HG03095 (cell line): ENCODE results near the gene VPS13C.
A peak's percentile ranks its signal among the peaks of the same experiment; 100 is the strongest.
"Not testable (repeated sequence)": the region's sequence is repeated elsewhere in the genome, so short reads cannot be mapped to it uniquely, and the experiment has no call there.

ENCODE experiments used
- ATAC-seq: cut with Tn5 transposase; IDR thresholded peaks from one replicate; pipeline ENCODE4 v1.9.1; 2021; ENCODE audit warnings: moderate library complexity; ENCODE audit not compliant: unreplicated experiment

Gene VPS13C

DNA sequence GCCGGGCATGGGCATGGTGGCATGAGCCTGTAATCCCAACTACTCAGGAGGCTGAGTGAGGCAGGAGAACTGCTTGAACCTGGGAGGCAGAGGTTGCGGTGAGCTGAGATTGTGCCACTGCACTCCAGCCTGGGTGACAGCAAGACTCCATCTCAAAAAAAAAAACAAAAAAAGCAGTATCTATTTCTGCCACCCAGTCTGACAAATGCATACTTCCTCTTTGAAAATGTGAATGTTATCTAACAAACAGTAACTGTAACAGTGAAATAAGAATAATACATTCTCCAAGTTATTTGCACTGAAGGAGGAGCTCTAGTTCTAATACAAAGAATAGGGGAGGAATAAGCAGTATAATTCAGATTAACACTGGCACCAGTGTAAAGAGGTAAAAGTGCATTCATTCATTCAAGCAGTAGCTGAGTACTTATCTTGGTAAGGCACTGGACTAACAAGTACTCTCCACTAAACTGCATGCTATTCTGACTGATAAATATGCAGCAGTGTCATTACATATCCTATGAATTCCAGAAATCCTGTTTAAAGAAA is 12.9 kb downstream of the VPS13C start:
- no peak for ATAC-seq

DNA sequence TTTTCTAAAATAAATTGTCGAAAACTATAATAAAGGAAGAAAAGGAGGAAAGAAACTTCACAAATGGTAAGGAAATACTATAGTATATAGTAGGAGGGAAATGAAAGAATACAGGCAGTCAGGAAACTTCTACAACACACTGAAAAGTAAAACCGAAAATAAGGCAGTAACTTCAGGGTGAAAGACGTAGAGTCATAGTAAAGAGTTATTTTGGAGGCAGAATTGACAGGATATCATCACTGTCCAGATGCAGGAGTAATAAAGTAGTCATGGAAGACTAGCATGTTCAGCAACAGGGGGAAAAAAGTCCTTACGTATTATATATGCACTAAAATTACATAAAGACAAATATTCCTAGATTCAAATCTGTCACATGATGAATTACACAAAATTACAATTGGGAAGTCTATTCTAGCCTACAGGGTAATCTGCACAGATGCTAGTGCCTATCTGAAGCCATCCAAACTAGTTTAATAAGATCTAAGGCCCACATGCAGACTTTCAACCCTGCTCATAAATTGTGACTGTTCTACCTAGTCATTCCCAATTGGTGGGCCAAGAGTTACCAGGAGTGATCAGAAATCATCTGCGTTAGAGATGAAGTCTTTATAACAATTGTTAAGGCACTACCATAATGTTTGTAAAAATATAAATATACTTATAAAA is 14.0 kb downstream of the VPS13C start:
- ATAC-seq, result peak; percentile 61

DNA sequence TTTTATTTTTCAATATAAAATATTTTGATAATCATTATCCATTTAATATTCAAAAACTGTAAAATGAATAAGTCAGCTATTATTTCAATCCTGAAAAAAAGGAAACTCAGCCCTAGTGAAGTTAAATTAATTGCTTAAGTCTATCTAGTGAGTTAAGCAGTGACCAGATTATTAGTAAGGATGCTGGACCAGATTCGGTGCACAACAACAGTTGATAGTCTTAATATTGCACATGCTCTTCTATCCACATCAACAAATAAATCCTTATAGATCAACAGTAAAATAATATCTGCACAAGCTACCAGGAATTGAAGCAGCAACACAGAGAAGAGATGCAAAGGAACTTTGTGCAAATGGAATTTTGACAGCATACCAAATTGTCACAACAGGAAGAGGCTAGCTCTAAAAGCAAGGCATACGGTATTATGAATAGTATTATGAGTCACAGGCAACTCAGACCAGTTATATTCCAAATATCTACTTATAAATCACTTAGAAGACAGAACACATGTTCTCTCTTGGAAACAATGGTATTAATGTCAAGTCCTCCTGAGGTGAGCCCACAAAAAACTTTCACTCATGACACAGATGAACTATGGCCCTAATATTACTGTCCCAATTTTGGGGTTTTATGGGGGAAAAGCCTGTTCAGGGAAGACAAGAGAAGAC is 24.9 kb downstream of the VPS13C start:
- no peak for ATAC-seq

DNA sequence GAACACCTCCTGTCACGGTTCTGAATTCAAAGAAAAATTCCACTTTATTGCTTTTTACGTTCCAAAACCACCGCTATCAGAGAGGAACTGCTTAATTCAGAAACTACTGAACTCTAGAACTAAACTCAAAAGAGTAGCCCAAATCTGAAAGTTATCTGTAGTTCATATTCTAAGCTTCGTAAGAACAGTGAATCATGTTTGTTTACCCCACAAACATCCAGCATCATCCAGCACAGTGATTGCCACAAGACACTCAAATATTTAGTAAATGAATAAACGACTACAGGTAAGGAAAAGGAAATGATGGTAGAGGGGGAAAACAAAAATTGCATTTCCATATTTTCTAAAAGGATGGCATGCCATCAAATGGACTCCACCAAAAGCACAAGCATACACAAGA is 32.3 kb downstream of the VPS13C start:
- no peak for ATAC-seq

DNA sequence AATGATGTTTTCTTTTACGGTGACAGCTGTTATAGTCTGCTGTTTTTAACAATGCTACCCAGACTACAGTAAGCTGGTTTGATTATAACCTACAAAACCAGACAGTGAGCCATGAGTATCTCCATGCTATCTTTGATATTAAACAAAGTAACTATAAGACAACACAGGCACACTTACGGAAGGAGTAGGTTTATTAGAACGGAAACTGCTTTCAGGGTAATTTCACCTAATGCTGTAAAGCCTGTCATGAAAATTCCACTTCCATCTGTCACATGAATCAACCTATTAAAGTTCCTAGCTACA is 33.0 kb downstream of the VPS13C start:
- ATAC-seq, result no peak

DNA sequence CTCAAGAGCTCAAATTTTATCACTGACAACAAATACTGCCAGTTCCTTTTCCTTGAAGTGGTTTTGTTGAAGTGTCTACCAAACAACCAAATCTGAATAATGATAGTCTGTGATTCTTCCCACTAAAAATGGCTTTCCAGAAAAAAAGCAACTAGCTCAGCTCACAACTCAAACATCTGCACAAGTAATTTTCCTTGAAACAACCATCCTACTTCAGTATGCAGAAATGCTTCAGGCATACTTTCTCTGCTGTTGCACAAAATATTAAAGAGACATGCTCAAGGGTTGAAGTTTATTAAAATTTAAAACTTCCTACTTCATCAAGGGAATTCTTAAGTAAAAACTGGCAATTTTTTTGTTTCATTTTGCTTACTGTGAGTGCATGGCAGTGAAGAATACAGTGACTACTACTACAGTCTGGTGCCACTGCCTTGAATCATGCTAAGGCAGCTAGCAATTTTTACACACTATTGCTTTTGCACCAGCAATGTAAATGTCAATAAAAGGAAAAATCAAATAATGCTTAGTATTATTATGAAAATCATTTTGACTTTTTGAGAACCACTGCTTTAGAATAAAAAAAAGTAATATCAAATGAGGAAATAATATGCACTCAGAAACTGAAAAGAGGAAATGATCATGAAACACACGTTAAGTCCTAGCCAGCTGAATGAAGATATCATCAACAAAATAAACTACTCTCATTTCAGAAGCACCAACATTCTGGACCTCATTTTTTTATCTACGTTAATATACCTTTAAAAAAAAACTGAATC is 33.6 kb downstream of the VPS13C start:
- peak; percentile 52 for ATAC-seq

DNA sequence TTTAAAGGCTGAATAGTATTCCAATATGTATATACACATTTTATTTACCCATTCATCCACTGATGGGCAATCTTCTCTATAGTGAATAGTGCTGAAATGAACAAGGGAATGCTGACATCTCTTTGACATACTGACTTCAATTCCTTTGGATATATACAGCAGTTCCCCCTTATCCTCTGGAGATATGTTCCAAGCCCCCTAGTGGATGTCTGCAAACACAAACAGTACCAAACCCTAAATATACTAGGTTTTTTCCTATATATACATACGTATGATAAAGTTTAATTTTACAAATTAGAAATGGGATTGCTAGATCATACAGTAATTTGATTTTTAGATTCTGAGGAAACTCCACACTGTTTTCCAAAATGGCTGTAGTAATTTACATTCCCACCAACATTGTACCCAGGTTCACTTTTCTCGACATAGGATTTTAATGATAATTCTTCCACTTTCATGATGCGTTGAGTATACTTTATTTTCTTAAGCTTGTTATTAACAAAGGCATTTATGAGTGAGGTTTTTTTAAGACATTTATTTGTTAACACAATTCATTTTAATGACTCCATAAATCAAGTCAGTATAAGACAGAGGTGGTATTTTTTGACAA is 38.2 kb downstream of the VPS13C start:
- no peak for ATAC-seq

DNA sequence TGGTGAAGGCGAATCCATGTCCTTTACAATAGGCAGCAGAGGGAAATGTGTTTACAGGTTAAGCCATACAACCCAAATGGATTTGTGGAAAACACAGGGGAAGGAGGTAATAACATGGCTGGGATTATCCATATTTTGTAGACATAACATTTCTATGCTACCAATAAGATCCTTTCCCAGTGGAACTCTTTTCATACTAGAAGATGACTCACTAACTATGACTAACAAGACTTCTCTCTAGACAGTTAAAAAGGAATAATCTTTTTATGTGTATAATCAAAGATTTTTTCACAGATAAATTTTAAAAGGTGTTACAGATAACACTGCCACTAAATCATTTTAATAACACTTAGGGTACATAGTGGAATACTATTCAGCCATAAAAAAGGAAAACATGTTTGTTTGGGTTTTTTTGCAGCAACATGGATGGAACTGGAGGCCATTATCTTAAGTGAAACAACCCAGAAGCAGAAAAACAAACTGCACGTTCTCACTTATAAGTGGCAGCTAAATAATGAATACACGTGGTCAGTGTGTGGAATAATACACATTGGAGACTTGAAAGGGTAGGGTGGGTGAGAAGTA is 39.6 kb downstream of the VPS13C start:
- ATAC-seq, result no peak

DNA sequence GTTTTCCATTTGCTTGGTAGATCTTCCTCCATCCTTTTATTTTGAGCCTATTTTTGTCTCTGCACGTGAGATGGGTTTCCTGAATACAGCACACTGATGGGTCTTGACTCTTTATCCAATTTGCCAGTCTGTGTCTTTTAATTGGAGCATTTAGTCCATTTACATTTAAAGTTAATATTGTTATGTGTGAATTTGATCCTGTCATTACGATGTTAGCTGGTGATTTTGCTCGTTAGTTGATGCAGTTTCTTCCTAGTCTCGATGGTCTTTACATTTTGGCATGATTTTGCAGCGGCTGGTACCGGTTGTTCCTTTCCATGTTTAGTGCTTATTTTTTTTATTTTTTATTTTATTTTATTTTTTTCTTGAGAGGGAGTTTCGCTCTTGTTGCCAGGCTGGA is 54.9 kb downstream of the VPS13C start:
- ATAC-seq, result not testable (repeated sequence)

DNA sequence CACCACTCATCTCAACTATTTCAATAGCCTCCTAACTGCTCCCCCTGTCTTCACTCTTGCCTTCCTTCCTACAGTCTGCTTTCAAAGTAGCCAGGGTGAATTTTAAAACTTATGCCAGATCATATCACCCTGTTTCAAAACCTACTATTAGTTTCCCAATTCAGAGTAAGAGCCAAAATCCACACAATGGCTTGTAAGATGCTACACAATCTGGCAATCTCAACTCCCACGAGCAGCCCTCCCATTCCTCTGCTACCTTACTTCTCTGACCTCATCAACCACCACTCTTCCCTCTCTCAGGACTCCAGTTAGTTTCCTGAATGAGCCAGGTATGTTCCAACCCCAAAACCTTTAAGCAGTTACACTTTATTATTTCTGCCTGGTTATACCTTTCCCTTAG is 62.5 kb downstream of the VPS13C start:
- no peak for ATAC-seq

DNA sequence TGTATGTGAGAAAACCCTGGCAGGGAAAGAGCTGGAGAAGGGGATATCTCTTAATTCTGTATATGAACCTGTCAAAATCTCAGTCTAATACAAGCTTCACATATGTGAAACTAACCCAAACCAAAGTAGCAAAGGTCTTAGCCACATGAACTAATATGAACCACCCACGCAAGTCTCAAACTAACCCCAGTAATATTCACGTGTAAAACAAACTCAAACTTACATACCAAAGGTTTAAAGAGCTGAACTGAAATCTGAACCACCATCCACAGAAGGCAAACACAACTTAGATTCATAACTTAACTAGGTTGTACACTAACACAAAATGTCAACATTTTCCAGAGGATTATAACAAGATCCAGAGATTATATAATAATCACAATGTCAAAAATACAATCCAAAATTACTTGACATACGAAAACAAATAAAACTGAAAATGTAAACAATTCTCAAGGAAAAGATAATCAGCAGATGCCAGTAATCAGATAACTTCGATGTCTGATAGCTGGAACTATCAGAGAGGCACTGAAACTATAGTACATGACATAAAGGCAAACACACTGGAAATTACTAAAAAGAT is 64.1 kb downstream of the VPS13C start:
- no peak for ATAC-seq

DNA sequence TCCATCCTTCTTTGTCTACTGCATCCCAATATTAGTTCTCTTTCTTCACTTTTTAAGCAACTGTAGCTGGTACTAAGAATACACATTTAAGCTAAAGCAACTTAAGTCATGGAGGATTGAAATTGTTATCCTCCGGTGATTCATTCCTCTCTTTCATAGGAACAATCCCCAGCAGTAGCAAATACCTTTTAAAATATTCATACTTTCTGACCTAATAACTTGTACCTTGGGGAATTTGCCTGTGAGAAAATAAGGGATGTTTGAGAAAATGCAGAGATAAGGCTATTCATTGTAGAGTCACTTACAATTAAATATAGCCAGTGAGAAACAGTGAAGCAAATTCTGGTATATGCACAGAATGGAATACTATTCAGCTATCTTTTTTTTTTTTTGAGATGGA is 66.0 kb downstream of the VPS13C start:
- no peak for ATAC-seq

DNA sequence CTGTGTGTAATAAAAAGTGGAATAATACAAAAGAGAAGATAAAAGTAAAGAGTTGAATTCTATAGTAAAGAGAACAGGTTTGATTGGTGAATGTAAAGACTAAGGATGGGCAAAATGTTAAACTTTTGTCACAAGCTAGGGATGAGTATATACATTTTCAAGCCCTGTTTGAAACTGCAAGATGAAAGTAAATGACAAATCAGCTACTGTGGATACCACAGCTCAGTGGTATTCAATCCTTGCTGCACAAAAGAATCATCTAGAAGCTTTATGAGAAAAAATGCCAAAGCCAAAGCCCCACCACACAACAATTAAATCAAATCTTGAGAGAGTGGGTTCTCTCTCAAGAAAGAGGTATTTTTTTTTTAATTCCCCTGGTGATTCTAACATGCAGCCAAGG is 67.7 kb downstream of the VPS13C start:
- ATAC-seq, result no peak

DNA sequence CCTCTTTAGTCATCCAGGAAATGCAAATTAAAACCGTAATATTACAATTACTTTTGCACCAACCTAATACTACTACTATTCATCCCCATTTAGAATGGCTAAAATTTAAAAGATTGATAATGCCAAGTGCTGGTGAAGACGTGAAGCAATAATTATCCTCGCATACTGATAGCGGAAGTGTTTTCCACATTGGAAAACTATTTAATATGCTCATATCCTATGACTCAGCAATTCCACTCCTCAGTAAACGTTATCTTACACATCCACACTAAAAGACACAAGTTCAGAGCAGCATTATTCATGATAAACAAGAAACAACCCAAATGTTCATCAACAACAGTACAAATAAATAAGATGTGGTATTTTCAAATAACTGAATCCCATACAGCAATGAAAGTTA is 70.6 kb downstream of the VPS13C start:
- ATAC-seq, result no peak

DNA sequence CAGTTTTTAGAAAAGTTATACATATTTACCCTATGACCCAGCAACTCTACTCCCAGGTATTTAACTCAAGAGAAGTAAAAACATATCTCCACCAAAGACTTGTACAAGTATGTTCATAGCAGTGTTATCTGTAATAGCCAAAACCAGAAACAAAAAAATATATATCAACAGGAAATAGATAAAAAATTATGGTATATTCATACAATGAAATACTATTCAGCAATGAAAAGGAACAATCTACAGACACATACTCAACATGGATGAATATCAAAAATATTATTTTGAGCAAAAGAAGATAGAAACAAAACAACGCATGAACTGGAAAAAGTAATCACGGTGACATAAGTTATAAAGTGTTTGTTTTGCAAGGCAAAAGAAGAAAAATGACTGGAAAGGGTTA is 72.4 kb downstream of the VPS13C start:
- no peak for ATAC-seq

DNA sequence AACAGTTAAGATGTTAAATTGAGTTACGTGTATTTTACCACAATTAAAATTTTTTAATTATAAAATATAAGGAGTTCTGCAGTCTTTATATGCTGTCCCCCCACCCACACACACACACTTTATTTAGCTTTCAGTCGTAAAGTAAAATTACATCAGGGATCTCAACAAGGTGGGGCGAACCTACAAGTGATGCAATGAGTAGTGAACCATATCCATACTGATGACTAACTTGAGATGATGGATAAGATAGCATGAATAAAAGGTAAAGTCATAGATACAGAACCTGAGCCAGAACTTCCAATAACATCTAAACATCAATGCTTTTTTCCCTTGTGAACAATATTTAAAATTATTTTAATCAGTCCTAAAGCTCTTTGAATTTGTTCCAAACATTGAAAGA is 77.2 kb downstream of the VPS13C start:
- ATAC-seq, result no peak

DNA sequence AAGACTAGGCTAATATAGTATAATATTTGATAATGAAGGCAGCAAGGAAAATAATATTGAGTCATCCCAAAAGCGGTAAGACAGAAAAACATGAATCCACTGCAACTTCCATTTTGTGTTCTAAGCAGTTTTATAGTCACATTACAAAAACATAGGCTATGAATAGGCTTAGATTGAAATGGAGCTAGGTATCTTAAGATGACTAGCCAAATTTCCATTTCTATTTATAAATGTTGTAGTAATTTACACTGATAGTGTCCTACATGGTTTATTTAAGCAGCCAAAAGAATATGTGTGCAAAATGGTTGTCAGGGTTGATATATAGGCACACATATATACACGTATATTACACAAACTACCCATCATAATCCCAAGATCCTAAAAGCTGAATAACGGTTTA is 82.0 kb downstream of the VPS13C start:
- ATAC-seq, result no peak

DNA sequence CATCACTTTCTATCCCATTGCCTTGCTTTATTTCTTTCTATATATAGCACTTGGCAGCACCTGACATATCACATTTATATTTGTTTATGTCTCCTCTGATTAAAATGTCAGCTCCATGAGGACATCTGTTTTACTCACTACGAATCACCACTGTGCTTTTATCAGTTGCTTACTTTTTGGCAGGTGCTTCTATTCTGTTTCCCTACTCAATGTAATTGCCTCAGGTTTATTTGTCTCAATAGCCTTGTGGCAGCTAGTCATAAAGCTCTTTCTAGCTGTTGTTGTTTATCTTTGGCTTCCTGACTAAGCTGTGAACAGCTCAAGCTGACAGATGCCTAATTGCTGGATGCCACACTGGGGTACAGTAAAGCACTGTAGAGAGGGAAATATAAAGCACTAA is 85.5 kb downstream of the VPS13C start:
- no peak for ATAC-seq

DNA sequence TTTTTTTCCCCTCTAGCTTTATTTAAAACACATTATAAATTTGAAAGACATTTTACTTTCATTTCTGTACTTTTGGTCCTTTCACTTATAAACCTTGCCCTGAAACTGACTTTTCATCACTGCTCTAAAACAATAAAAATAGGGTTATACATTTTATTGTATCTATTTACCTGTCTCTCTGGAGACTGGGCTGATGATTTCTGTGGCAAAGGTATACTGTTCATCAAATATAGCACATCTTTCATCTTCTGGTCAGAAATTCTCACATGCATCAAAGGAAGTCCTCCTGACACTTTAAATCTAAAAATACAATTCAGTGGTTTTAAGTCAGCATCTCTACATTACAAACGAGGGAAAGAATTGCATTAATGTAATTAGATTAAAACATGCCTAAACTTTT is 86.1 kb downstream of the VPS13C start:
- ATAC-seq, result no peak

DNA sequence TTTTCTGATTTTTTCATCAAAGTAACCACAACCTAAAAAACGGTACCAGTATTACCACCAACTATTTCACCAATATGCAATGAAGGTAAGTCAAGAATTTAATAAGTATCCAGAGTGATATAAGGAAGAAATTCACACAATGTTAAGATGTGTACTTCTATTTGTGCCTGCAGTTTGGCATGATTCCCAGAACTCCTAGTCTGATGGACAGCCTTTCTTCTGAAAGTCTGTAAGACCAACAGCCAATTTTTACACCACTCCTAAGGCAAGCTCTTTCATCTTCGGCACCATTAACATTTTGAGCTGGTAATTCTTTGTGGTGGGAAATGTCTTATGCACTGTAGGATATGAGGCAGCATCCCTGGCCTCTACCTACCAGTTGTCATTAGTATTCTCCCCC is 108.3 kb downstream of the VPS13C start:
- ATAC-seq, result no peak

DNA sequence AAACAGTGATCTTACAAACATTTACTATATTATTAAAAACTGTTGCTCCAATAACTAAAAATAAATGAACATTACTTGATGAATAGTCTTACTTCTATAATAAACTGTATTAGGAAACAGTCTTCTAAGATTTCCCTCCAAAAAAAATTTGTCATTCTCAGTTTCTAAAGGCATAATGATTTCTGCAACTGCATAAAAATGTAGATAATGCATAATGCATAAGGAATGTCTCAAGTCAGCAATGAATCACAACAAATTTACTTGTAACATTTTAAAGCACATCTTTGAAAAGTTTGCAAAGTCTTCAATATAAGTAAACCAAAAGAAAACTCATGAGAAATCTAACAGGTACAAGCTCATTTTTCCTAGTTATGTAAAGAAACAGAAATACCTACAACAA is 113.5 kb downstream of the VPS13C start:
- no peak for ATAC-seq
